Measurements from ENCODE around the gene TTC14. TPM values are rescaled to one million over a fixed set of nuclear protein-coding genes. Genes with fewer than 3 reads are reported as not detected.
A peak's percentile ranks its signal among the peaks of the same experiment; 100 is the strongest.
"Not testable (repeated sequence)": the region's sequence is repeated elsewhere in the genome, so short reads cannot be mapped to it uniquely, and the experiment has no call there.

The TTC14 gene, protein sequence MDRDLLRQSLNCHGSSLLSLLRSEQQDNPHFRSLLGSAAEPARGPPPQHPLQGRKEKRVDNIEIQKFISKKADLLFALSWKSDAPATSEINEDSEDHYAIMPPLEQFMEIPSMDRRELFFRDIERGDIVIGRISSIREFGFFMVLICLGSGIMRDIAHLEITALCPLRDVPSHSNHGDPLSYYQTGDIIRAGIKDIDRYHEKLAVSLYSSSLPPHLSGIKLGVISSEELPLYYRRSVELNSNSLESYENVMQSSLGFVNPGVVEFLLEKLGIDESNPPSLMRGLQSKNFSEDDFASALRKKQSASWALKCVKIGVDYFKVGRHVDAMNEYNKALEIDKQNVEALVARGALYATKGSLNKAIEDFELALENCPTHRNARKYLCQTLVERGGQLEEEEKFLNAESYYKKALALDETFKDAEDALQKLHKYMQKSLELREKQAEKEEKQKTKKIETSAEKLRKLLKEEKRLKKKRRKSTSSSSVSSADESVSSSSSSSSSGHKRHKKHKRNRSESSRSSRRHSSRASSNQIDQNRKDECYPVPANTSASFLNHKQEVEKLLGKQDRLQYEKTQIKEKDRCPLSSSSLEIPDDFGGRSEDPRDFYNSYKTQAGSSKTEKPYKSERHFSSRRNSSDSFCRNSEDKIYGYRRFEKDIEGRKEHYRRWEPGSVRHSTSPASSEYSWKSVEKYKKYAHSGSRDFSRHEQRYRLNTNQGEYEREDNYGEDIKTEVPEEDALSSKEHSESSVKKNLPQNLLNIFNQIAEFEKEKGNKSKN
- total RNA-seq (10 to 100 TPM; 16.9 to 25.1 (median 23.8) TPM), polyA plus RNA-seq (10.1 TPM)
- long read RNA-seq, donor 1, full-length matches to known transcripts: 9 of 15 reads
- long read RNA-seq, donor 1, partial matches to known transcripts: 1 of 15 reads
- long read RNA-seq, donor 1, other reads (novel, unspliced or antisense): 5 of 15 reads
- long read RNA-seq, donor 2, full-length matches to known transcripts: 5 of 7 reads
- long read RNA-seq, donor 2, partial matches to known transcripts: 1 of 7 reads
- long read RNA-seq, donor 2, other reads (novel, unspliced or antisense): 1 of 7 reads
- long read RNA-seq, donor 3, full-length matches to known transcripts: 9 of 24 reads
- long read RNA-seq, donor 3, partial matches to known transcripts: 8 of 24 reads
- long read RNA-seq, donor 3, other reads (novel, unspliced or antisense): 7 of 24 reads
- long read RNA-seq, donor 4, full-length matches to known transcripts: 3 of 7 reads
- long read RNA-seq, donor 4, partial matches to known transcripts: 0 of 7 reads
- long read RNA-seq, donor 4, other reads (novel, unspliced or antisense): 4 of 7 reads

DNA sequence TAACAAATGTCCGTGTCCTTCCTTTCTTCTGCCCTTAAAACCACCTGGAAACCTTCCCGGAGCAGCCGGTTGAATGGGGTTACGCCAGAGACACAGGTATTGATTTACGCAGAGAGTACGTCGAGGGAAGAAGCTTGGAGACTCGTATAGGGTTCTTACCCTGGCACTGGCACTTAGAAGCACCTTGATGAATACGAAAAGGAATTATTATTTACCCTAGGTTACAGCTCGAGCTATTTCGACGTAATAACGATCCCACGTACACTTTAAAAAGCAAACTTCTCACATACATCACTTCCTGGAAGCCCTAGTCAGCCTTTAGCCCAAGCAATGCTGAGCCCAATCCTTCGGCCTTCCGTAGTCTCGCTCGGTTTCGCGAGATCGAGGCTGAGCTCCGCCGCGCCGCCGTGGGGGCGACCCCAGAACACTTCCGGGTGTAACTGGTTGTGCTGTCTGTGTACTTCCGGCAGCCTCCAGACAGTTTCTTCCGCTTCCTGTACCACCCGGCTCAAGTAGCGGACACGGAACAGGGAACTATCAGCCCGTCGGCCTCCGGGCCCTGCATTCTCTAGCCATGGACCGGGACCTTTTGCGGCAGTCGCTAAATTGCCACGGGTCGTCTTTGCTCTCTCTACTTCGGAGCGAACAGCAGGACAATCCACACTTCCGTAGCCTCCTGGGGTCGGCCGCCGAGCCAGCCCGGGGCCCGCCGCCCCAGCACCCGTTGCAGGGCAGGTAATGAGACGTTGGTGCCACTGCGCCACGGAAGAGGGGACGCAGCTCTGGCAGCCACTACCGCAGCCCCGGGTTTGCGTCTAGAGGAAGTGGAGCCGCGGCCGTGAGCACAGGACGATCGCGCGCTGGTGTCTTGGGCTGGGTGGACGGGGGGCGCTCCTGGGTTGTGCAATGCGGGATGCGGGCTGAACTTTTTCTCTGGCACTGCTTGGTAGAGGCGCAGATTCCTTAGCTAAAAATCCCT lies at the start of gene TTC14:
TSS of gene TTC14 (plus strand) at position 476 of the 979 bp plus-strand sequence. CDS start at position 575, 99 bp downstream.
- peak; percentile 100 for ATAC-seq
- H3K27ac ChIP-seq (ENCODE audit: low read length): peak within 1 kb of the TSS; percentile 74
- WGBS: 4% methylated on average over 70 of the region's 70 CpGs

DNA sequence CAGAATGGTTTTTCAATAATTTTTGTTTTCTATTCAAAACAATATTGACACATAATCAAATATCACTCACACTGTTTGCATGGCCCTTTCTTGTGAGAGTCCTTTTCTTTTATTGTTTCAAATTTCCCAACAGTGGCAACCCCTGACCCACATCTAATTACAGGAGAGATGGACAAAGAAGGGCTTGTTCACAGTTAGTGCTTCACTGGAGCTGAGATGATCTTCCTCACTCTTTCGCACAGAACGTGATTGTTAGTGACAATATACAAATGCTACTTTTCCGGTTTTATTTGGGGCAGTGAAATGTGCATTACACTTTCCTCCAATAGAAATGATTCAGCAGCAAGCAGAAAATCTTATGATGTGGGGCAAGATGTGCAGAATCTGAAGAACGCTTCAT lies 38.6 kb upstream of the TTC14 start:
- intact Hi-C loops (cut with DNase I): no loop called here
- H3K27me3 ChIP-seq (ENCODE audit: control insufficient read depth, insufficient read depth): no peaks in the 10 kb centered on the region
- H3K9me3 ChIP-seq (ENCODE audit: control insufficient read depth, low read length): no peaks in the 10 kb centered on the region
- DNase-seq: no peak
- no peaks in the 10 kb centered on the region for H3K4me1 ChIP-seq (ENCODE audit: control insufficient read depth, insufficient read depth, low read length)
- 83% methylated on average over 4 of the region's 4 CpGs for WGBS
- no peak overlapping the region for H3K27ac ChIP-seq (ENCODE audit: low read length)
- no peak overlapping the region for H3K4me3 ChIP-seq (ENCODE audit: low read length)
- ATAC-seq: no peak

More for the DNA sequence above, at the start of gene TTC14:
- intact Hi-C loops (cut with DNase I): no loop called here
- peak within 1 kb of the TSS; percentile 94 for H3K4me3 ChIP-seq (ENCODE audit: low read length)
- H3K9me3 ChIP-seq (ENCODE audit: control insufficient read depth, low read length): no peaks in the 10 kb centered on the region
- H3K4me1 ChIP-seq (ENCODE audit: control insufficient read depth, insufficient read depth, low read length): no peaks in the 10 kb centered on the region
- peak; percentile 94 to 97 (median 97) for DNase-seq
- H3K27me3 ChIP-seq (ENCODE audit: control insufficient read depth, insufficient read depth): peaks cover 2% of the 10 kb centered on the region

DNA sequence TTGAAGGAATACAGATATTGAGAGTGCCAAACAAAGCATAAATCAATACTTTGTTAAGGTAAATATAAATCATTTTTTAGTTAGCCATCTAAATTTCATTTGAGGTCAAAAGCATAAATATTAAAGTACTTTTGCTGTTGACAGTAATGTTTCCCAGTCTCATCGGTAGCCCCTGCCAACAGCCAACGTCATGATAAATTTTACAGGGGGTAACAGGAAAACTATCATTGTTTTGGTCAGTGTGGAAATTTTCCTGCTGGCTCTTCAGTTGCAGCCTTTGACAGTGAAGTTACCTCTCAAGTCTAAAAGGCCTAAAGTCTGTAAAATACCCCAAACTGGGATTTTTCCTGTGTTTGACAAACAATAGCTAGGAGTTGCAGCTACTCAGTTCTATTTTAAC lies 37.3 kb upstream of the TTC14 start:
- WGBS: 65% methylated on average over 2 of the region's 2 CpGs
- no peaks in the 10 kb centered on the region for H3K9me3 ChIP-seq (ENCODE audit: control insufficient read depth, low read length)
- DNase-seq (no peak), ATAC-seq (no peak)
- H3K4me3 ChIP-seq (ENCODE audit: low read length): no peak overlapping the region
- intact Hi-C loops (cut with DNase I): no loop called here
- no peak overlapping the region for H3K27ac ChIP-seq (ENCODE audit: low read length)
- no peaks in the 10 kb centered on the region for H3K4me1 ChIP-seq (ENCODE audit: control insufficient read depth, insufficient read depth, low read length)
- no peaks in the 10 kb centered on the region for H3K27me3 ChIP-seq (ENCODE audit: control insufficient read depth, insufficient read depth)

DNA sequence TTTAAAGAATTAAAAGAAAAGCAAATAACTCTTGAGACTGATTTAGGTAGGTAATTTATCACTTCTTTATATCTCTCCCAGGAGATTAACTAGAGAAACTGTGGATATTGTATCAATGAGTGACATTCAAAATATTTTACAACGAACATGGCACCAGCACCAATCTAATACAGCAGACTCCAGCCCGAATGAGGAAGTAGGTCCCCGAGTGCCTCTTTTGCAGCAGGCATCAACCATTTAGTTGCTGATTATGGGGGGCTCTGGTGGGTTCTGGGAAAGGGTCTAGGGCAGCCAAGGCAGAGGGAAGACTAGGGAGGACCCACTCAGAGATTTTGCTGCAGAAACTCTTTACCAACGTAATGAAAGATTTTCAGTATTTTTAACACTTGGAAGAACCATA lies 31.7 kb upstream of the TTC14 start:
- Histone ChIP-seq H3K4me3 (ENCODE audit: low read length) (no peak overlapping the region), H3K9me3 (ENCODE audit: control insufficient read depth, low read length) (no peaks in the 10 kb centered on the region), H3K27me3 (ENCODE audit: control insufficient read depth, insufficient read depth) (no peaks in the 10 kb centered on the region), H3K27ac (ENCODE audit: low read length) (no peak overlapping the region), H3K4me1 (ENCODE audit: control insufficient read depth, insufficient read depth, low read length) (no peaks in the 10 kb centered on the region)
- intact Hi-C loops (cut with DNase I): no loop called here
- no peak for DNase-seq
- 67% methylated on average over 4 of the region's 4 CpGs for WGBS
- no peak for ATAC-seq

DNA sequence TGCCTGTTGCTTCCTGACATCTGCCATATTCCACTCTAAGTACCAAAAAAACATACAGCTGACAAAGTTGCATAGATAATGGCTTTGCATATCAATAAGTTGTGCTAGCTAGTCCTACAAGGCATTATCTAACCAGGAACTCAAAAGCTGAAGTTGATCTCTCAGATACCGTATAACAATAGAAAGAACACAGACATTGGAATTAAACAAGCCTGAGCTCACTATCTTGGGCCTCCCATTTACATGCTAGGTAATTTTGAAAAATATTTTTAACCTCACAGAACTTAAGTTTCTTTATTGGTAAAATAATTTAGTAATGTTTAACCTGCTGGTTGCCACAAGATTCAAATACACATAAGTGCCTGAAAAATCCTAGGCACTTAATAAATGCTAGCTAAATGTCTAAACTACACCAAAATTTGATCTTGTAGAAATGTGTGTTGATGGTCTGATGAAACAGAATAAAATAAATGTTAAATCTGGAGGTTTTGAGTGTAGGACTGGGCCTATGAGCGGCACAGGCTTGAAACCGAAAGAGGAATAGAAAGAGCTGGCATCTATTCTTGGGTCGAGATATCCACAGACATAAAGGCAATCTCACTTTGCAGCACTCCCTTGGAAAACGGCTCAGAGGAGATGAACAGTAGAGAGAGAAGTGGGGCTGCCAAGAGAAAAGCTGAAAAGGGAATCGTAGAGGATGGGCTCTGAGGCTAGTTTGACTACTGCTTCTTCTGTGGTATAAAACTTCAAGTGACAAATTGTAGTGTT lies 29.9 kb upstream of the TTC14 start:
- no peaks in the 10 kb centered on the region for H3K4me1 ChIP-seq (ENCODE audit: control insufficient read depth, insufficient read depth, low read length)
- no peaks in the 10 kb centered on the region for H3K27me3 ChIP-seq (ENCODE audit: control insufficient read depth, insufficient read depth)
- no peaks in the 10 kb centered on the region for H3K9me3 ChIP-seq (ENCODE audit: control insufficient read depth, low read length)
- ATAC-seq: no peak
- no peak for DNase-seq
- H3K4me3 ChIP-seq (ENCODE audit: low read length): no peak overlapping the region
- H3K27ac ChIP-seq (ENCODE audit: low read length): no peak overlapping the region
- 67% methylated on average over 6 of the region's 6 CpGs for WGBS
- intact Hi-C loops (cut with DNase I): no loop called here

DNA sequence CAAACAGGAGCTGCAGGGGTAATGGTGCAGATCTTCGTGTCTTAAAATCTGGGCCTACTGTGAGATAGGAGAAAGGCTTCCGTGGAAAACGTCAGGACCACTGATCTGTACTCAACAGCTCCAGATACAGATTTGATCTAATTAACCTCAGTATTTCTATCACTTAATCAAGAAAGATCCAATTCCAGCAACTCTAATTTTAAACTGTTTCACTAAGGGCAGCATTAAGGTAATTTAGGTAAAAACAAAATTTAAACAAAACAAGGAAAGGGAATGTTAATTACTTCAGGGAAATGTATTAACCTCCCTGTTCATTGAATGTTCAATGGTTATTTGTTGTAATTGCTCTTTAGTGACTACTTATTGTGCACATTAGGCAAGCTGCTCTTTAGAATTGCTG lies 26.4 kb upstream of the TTC14 start:
- WGBS: 55% methylated on average over 3 of the region's 3 CpGs

DNA sequence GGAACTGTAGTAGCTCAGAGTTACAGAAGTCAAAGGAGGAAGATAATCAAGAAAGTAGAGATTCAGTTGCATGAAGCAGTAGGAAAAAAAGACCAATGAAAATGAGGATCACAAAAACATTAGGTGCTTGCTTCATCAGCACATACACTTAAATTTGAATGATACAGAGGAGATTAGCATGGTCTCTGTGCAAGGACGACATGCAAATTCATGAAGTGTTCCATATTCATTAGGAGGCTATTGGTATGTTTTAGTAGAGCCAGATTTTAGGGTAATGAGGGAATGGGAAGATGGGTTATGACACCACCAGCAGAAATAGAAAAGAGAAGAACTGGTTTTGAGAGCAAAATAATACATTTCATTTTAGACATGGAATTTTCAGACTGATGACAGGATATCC lies 21.0 kb upstream of the TTC14 start:
- Histone ChIP-seq H3K4me3 (ENCODE audit: low read length) (no peak overlapping the region), H3K27me3 (ENCODE audit: control insufficient read depth, insufficient read depth) (no peaks in the 10 kb centered on the region), H3K27ac (ENCODE audit: low read length) (no peak overlapping the region), H3K4me1 (ENCODE audit: control insufficient read depth, insufficient read depth, low read length) (no peaks in the 10 kb centered on the region), H3K9me3 (ENCODE audit: control insufficient read depth, low read length) (no peaks in the 10 kb centered on the region)
- DNase-seq (no peak), ATAC-seq (no peak)
- intact Hi-C loops (cut with DNase I): no loop called here
- 68% methylated on average over 1 of the region's 1 CpG for WGBS

More for the DNA sequence above, 26.4 kb upstream of the TTC14 start:
- DNase-seq: no peak
- Histone ChIP-seq H3K9me3 (ENCODE audit: control insufficient read depth, low read length) (no peaks in the 10 kb centered on the region), H3K4me1 (ENCODE audit: control insufficient read depth, insufficient read depth, low read length) (no peaks in the 10 kb centered on the region), H3K4me3 (ENCODE audit: low read length) (no peak overlapping the region), H3K27me3 (ENCODE audit: control insufficient read depth, insufficient read depth) (no peaks in the 10 kb centered on the region), H3K27ac (ENCODE audit: low read length) (no peak overlapping the region)
- intact Hi-C loops (cut with DNase I): no loop called here
- no peak for ATAC-seq

DNA sequence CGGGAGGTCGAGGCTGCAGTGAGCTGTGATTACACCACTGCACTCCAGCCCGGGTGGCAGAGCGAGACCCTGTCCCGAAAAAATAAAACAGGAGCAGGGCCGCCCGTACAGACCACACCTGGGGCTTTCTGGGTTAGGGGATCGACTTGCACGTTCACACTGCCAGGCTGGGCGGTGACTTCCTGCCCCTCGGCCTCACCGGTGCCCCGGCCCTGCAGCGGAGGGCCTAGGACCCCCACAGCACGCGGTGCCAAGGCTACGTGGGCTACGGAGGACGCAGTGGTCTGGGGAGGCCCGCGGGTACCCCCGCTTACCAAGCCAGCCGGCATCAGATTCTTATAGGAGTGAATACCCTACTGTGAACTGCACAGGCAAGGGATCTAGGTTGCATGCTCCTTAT lies 11.6 kb upstream of the TTC14 start:
- intact Hi-C loops (cut with DNase I): loop anchor here in 1 of 4 donors (10.0 kb wide), 1 partner anchor 776 kb away; no protein-coding TSS in a partner anchor

DNA sequence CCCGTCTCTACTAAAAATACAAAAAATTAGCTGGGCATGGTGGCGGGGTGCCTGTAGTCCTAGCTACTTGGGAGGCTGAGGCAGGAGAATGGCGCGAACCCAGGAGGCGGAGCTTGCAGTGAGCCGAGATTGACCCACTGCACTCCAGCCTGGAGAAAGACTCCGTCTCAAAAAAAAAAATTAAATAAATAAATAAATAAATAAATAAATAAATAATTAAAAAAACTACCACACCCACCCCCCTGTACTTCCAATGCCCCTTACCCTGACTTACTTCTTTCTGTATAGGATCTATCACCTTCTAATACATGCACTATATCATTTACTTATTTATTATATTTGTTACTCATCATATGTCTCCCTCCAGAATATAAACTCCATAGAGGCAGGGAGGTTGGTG lies 8.3 kb upstream of the TTC14 start:
- not testable (repeated sequence) for H3K9me3 ChIP-seq (ENCODE audit: control insufficient read depth, low read length); H3K27ac ChIP-seq (ENCODE audit: low read length); H3K4me3 ChIP-seq (ENCODE audit: low read length); H3K27me3 ChIP-seq (ENCODE audit: control insufficient read depth, insufficient read depth); DNase-seq; ATAC-seq; H3K4me1 ChIP-seq (ENCODE audit: control insufficient read depth, insufficient read depth, low read length)
- intact Hi-C loops (cut with DNase I): loop anchor here in 1 of 4 donors (10.0 kb wide), 1 partner anchor 779 kb away; no protein-coding TSS in a partner anchor
- WGBS: 87% methylated on average over 7 of the region's 7 CpGs

More for the DNA sequence above, 11.6 kb upstream of the TTC14 start:
- H3K4me3 ChIP-seq (ENCODE audit: low read length): no peak overlapping the region
- 89% methylated on average over 23 of the region's 23 CpGs for WGBS
- H3K4me1 ChIP-seq (ENCODE audit: control insufficient read depth, insufficient read depth, low read length): no peaks in the 10 kb centered on the region
- peak in 1 of 3 donors; percentile 38 for DNase-seq
- no peak for ATAC-seq
- no peaks in the 10 kb centered on the region for H3K27me3 ChIP-seq (ENCODE audit: control insufficient read depth, insufficient read depth)
- H3K27ac ChIP-seq (ENCODE audit: low read length): no peak overlapping the region
- H3K9me3 ChIP-seq (ENCODE audit: control insufficient read depth, low read length): no peaks in the 10 kb centered on the region
